HepG2 (cell line): Measurements from ENCODE around the gene GNA12. TPM values are rescaled to one million over a fixed set of nuclear protein-coding genes. Genes with fewer than 3 reads are reported as not detected.

Experiments used
- CEBPZ ChIP-seq: IDR thresholded peaks from 2 replicates; pipeline ENCODE4 v1.6.1; 2012; ENCODE audit warnings: low read length, improper control_type of control experiment
- FLYWCH1 ChIP-seq: sonication (generic); formaldehyde crosslinking; IDR thresholded peaks from 2 replicates; pipeline ENCODE4 v1.8.1; 2023; ENCODE audit warnings: mild to moderate bottlenecking, missing genetic modification reagents
- HOXA3 ChIP-seq: sonication (generic); formaldehyde crosslinking; IDR thresholded peaks from 2 replicates; pipeline ENCODE4 v1.5.0; 2020; ENCODE audit warnings: missing genetic modification reagents
- JUNB ChIP-seq: sonication (generic); formaldehyde crosslinking; IDR thresholded peaks from 2 replicates; pipeline ENCODE4 v1.8.0; 2022; ENCODE audit warnings: missing genetic modification reagents, mild to moderate bottlenecking, borderline replicate concordance
- MAFG ChIP-seq: sonication (generic); formaldehyde crosslinking; IDR thresholded peaks from 2 replicates; pipeline ENCODE4 v1.5.1; 2020; ENCODE audit warnings: mild to moderate bottlenecking, missing genetic modification reagents
- MEIS1 ChIP-seq: sonication (generic); formaldehyde crosslinking; IDR thresholded peaks from 2 replicates; pipeline ENCODE4 v1.9.0; 2021; ENCODE audit warnings: mild to moderate bottlenecking, missing genetic modification reagents, moderate library complexity, borderline replicate concordance
- RERE ChIP-seq: IDR thresholded peaks from 2 replicates; pipeline ENCODE4 v1.6.1; 2016; ENCODE audit warnings: low read depth, missing genetic modification reagents, missing compliant biosample characterization
- TARDBP ChIP-seq: sonication (generic); formaldehyde crosslinking; IDR thresholded peaks from 2 replicates; pipeline ENCODE4 v1.8.0; 2022; ENCODE audit warnings: mild to moderate bottlenecking, missing genetic modification reagents
- TEAD2 ChIP-seq: sonication (generic); formaldehyde crosslinking; IDR thresholded peaks from 2 replicates; pipeline ENCODE4 v1.9.0; 2021; ENCODE audit warnings: missing genetic modification reagents
- ZGPAT ChIP-seq: IDR thresholded peaks from 2 replicates; pipeline ENCODE4 v1.6.1; 2016; ENCODE audit warnings: mild to moderate bottlenecking
- ZNF577 ChIP-seq: sonication (generic); formaldehyde crosslinking; IDR thresholded peaks from 2 replicates; pipeline ENCODE4 v1.4.0; 2020; ENCODE audit warnings: mild to moderate bottlenecking, low read depth, missing genetic modification reagents, borderline replicate concordance
- ZNF644 ChIP-seq: IDR thresholded peaks from 2 replicates; pipeline ENCODE4 v1.6.1; 2016; ENCODE audit warnings: low read depth
- ZNF773 ChIP-seq: sonication (generic); formaldehyde crosslinking; IDR thresholded peaks from 2 replicates; pipeline ENCODE4 v1.4.0; 2020; ENCODE audit warnings: missing genetic modification reagents, borderline replicate concordance
- ZNF776 ChIP-seq: sonication (generic); formaldehyde crosslinking; IDR thresholded peaks from 2 replicates; pipeline ENCODE4 v1.4.0; 2020; ENCODE audit warnings: mild to moderate bottlenecking, missing genetic modification reagents
- ZSCAN20 ChIP-seq: sonication (generic); formaldehyde crosslinking; IDR thresholded peaks from 2 replicates; pipeline ENCODE4 v1.4.0; 2020; ENCODE audit warnings: missing genetic modification reagents, mild to moderate bottlenecking, borderline replicate concordance
- polyA plus RNA-seq, 8 experiments: library from polyadenylated mRNA; depleted of rRNA in 3 of 8; stranded (reverse) in 7 of 8; unstranded in 1 of 8; fragments of >200 nt; fragmentation: Illumina TruSeq in 4 of 8; extraction: Trizol in 4 of 8; gene quantifications; 2 replicates each; pipeline versions ENCODE4 v1.2.1 to v1.2.3, GENCODE V29; 2011 to 2016; ENCODE audit warnings: low read depth in 4 of 8, missing spikeins in 1 of 8, mixed read lengths in 1 of 8; ENCODE audit not compliant: insufficient read depth in 1 of 8
- total RNA-seq, 5 experiments: library from RNA; depleted of rRNA; stranded (reverse); fragments of >200 nt; fragmentation: Illumina TruSeq; extraction: Trizol; gene quantifications; 2 replicates each; pipeline ENCODE4 v1.2.3, GENCODE V29; 2016; ENCODE audit warnings: low read depth in 1 of 5

The GNA12 gene
- total and polyA plus RNA-seq, 2 of the 13 experiments (the other 11 are each of a cell fraction or from before 2014, with no cell fraction given): 16.2 to 50.9 TPM

- TF ChIP-seq CEBPZ: no peak
- TF ChIP-seq HOXA3 (CRISPR knock-in tag): peak; percentile 77
- peak; percentile 66; the same call in 1 of the 2 replicates for TF ChIP-seq TARDBP (CRISPR knock-in tag)
- no peak for TF ChIP-seq TEAD2 (CRISPR knock-in tag)
- no peak for TF ChIP-seq ZNF773 (CRISPR knock-in tag)
- TF ChIP-seq MEIS1 (CRISPR knock-in tag): no peak; the same call in 1 of the 2 replicates
- no peak for TF ChIP-seq MAFG (CRISPR knock-in tag)
- no peak for TF ChIP-seq ZNF577 (CRISPR knock-in tag)
- TF ChIP-seq ZSCAN20: 0 out of 2 replicates have a peak, but pooled peaks have one; percentile 66
- peak; percentile 45 for TF ChIP-seq RERE (CRISPR knock-in tag)
- no peak for TF ChIP-seq FLYWCH1 (CRISPR knock-in tag)
- peak; percentile 66; the same call in 1 of the 2 replicates for TF ChIP-seq ZNF644 (CRISPR knock-in tag)
- TF ChIP-seq JUNB (CRISPR knock-in tag): no peak
- no peak; the same call in 1 of the 2 replicates for TF ChIP-seq ZNF776
- peak; percentile 82 for TF ChIP-seq ZGPAT
Observed at GRCh38 chr7:2802504-2803341, 41.4 kb downstream of the GNA12 start (continued).
